ENCODE measurements around the gene ADM2. TPM values are rescaled to one million over a fixed set of nuclear protein-coding genes. Genes with fewer than 3 reads are reported as not detected.

The ADM2 gene
- total RNA-seq, 3 donors from 2014 or later (not counting 1 experiment from before 2014, with no cell fraction given) = 0.26 to 2.5 (median 1.5) TPM

DNA sequence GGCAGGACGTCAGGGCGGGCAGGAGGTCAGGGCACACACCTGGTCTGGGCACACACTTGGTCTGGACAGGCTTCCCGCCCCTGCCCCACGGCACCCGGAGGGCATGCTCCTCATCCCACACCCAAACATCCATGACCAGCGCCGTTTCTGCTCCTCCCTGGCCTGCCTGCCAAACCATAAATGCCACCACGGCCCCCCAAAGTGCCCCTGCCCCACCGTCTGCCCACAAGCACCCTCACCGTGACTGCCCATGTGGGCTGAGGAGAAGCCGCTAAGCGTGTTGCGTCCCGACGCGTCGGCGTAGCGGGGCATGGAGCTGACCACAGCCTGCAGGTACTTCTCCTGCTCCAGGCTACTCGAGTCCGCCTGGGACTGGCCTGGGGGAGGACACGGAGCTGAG is 22.3 kb upstream of the ADM2 start:
- Histone ChIP-seq H3K27ac (ENCODE audit: low read length) (no peak overlapping the region), H3K4me1 (ENCODE audit: control insufficient read depth, insufficient read depth, low read length) (no peaks in the 10 kb centered on the region), H3K9me3 (ENCODE audit: control insufficient read depth, insufficient read depth, low read length) (no peaks in the 10 kb centered on the region), H3K36me3 (ENCODE audit: control insufficient read depth, insufficient read depth, low read length) (peaks cover 95% of the 10 kb centered on the region), H3K4me3 (ENCODE audit: low read length) (no peak overlapping the region), H3K27me3 (ENCODE audit: control insufficient read depth, insufficient read depth, low read length) (no peaks in the 10 kb centered on the region)
- TF ChIP-seq, protein P1, sequence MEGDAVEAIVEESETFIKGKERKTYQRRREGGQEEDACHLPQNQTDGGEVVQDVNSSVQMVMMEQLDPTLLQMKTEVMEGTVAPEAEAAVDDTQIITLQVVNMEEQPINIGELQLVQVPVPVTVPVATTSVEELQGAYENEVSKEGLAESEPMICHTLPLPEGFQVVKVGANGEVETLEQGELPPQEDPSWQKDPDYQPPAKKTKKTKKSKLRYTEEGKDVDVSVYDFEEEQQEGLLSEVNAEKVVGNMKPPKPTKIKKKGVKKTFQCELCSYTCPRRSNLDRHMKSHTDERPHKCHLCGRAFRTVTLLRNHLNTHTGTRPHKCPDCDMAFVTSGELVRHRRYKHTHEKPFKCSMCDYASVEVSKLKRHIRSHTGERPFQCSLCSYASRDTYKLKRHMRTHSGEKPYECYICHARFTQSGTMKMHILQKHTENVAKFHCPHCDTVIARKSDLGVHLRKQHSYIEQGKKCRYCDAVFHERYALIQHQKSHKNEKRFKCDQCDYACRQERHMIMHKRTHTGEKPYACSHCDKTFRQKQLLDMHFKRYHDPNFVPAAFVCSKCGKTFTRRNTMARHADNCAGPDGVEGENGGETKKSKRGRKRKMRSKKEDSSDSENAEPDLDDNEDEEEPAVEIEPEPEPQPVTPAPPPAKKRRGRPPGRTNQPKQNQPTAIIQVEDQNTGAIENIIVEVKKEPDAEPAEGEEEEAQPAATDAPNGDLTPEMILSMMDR (IDR thresholded peaks at IDR 0.05) = no peak
- no peaks in the 10 kb centered on the region for H3K36me3 Mint-ChIP-seq
- intact Hi-C loops (cut with micrococcal nuclease) = no loop called here
- no peaks in the 10 kb centered on the region for H3K27me3 Mint-ChIP-seq (ENCODE audit: low read depth in 2 of 2)
- no peaks in the 10 kb centered on the region for H3K9me3 Mint-ChIP-seq
- H3K4me1 Mint-ChIP-seq = peaks cover 0 to 7% of the 10 kb centered on the region in 2 donors
- WGBS (ENCODE audit: insufficient coverage) = 93% methylated on average over 22 of the region's 22 CpGs
- DNase-seq = no peak
- H3K4me3 Mint-ChIP-seq = no peak overlapping the region
- ATAC-seq = no peak
- H3K27ac Mint-ChIP-seq = no peak overlapping the region

GRCh38 chr22:50459496-50460140 is 21.7 kb upstream of the ADM2 start:
- Mint-ChIP-seq H3K36me3 (no peaks in the 10 kb centered on the region), H3K27me3 (ENCODE audit: low read depth in 2 of 2) (no peaks in the 10 kb centered on the region), H3K9me3 (no peaks in the 10 kb centered on the region), H3K4me3 (no peak overlapping the region), H3K27ac (no peak overlapping the region), H3K4me1 (peaks cover 0 to 7% of the 10 kb centered on the region in 2 donors)
- no peaks in the 10 kb centered on the region for H3K9me3 ChIP-seq (ENCODE audit: control insufficient read depth, insufficient read depth, low read length)
- 94% methylated on average over 41 of the region's 41 CpGs for WGBS (ENCODE audit: insufficient coverage)
- H3K4me1 ChIP-seq (ENCODE audit: control insufficient read depth, insufficient read depth, low read length) = no peaks in the 10 kb centered on the region
- no peak overlapping the region for H3K4me3 ChIP-seq (ENCODE audit: low read length)
- intact Hi-C loops (cut with micrococcal nuclease) = no loop called here
- peak in 2 of 3 donors; percentile 31 to 42 for ATAC-seq
- TF ChIP-seq, protein P1 (IDR thresholded peaks at IDR 0.05) = no peak
- H3K27me3 ChIP-seq (ENCODE audit: control insufficient read depth, insufficient read depth, low read length) = no peaks in the 10 kb centered on the region
- no peak overlapping the region for H3K27ac ChIP-seq (ENCODE audit: low read length)
- DNase-seq = peak in 1 of 2 donors; percentile 43
- H3K36me3 ChIP-seq (ENCODE audit: control insufficient read depth, insufficient read depth, low read length) = peaks cover 95% of the 10 kb centered on the region

GRCh38 chr22:50460938-50461337 is 20.4 kb upstream of the ADM2 start:
- TF ChIP-seq, protein P1 (IDR thresholded peaks at IDR 0.05) = no peak
- no peak overlapping the region for H3K27ac Mint-ChIP-seq
- 97% methylated on average over 17 of the region's 17 CpGs for WGBS (ENCODE audit: insufficient coverage)
- DNase-seq = no peak
- no peak overlapping the region for H3K27ac ChIP-seq (ENCODE audit: low read length)
- intact Hi-C loops (cut with micrococcal nuclease) = no loop called here
- no peaks in the 10 kb centered on the region for H3K4me1 ChIP-seq (ENCODE audit: control insufficient read depth, insufficient read depth, low read length)
- no peaks in the 10 kb centered on the region for H3K9me3 Mint-ChIP-seq
- no peak for ATAC-seq
- H3K9me3 ChIP-seq (ENCODE audit: control insufficient read depth, insufficient read depth, low read length) = no peaks in the 10 kb centered on the region
- H3K4me1 Mint-ChIP-seq = peaks cover 0 to 7% of the 10 kb centered on the region in 2 donors
- H3K27me3 Mint-ChIP-seq (ENCODE audit: low read depth in 2 of 2) = no peaks in the 10 kb centered on the region
- H3K4me3 ChIP-seq (ENCODE audit: low read length) = no peak overlapping the region
- H3K36me3 ChIP-seq (ENCODE audit: control insufficient read depth, insufficient read depth, low read length) = peaks cover 95% of the 10 kb centered on the region
- no peak overlapping the region for H3K4me3 Mint-ChIP-seq
- H3K27me3 ChIP-seq (ENCODE audit: control insufficient read depth, insufficient read depth, low read length) = no peaks in the 10 kb centered on the region
- no peaks in the 10 kb centered on the region for H3K36me3 Mint-ChIP-seq

DNA sequence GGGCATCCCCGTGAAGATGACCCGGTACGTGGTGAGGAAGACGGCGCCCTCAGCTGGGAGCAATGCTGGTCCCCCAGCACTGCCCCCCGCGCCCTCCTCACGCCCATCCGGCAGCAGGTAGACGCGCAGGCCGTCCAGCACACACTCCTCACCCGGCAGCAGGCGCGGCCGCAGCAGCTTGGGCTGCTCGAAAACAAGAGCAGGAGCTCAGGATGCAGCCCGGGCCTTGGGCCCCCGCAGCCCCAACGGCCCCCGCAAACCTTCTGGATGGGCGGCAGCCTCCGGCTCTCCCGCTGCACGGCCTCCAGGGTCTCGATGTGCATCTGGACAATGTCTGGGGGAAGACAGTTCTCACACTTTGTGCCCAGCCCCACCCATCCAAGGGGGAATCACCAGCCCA is 19.8 kb upstream of the ADM2 start:
- Mint-ChIP-seq H3K36me3 (no peaks in the 10 kb centered on the region), H3K27me3 (ENCODE audit: low read depth in 2 of 2) (no peaks in the 10 kb centered on the region), H3K4me3 (no peak overlapping the region), H3K9me3 (no peaks in the 10 kb centered on the region), H3K27ac (no peak overlapping the region), H3K4me1 (peaks cover 0 to 12% of the 10 kb centered on the region in 2 donors)
- Histone ChIP-seq H3K4me3 (ENCODE audit: low read length) (no peak overlapping the region), H3K27me3 (ENCODE audit: control insufficient read depth, insufficient read depth, low read length) (no peaks in the 10 kb centered on the region), H3K27ac (ENCODE audit: low read length) (no peak overlapping the region), H3K4me1 (ENCODE audit: control insufficient read depth, insufficient read depth, low read length) (no peaks in the 10 kb centered on the region), H3K36me3 (ENCODE audit: control insufficient read depth, insufficient read depth, low read length) (peaks cover 97% of the 10 kb centered on the region), H3K9me3 (ENCODE audit: control insufficient read depth, insufficient read depth, low read length) (no peaks in the 10 kb centered on the region)
- DNase-seq (no peak), ATAC-seq (no peak)
- intact Hi-C loops (cut with micrococcal nuclease) = no loop called here
- 97% methylated on average over 26 of the region's 26 CpGs for WGBS (ENCODE audit: insufficient coverage)
- TF ChIP-seq, protein P1 (IDR thresholded peaks at IDR 0.05) = no peak
